Nephron (organoid): ENCODE measurements around the gene IL17C.
"Not testable (repeated sequence)": the region's sequence is repeated elsewhere in the genome, so short reads cannot be mapped to it uniquely, and the experiment has no call there.

Experiments used
- H3K27ac Mint-ChIP-seq, 3 experiments: 2 replicates each; pipeline ENCODE4 v1.8.0; 2020; ENCODE audit warnings: mixed read lengths in 3 of 3, mild to moderate bottlenecking in 2 of 3, moderate library complexity in 1 of 3
- H3K27me3 Mint-ChIP-seq: 2 replicates; pipeline ENCODE4 v1.8.0; 2021; ENCODE audit warnings: low read depth, mild to moderate bottlenecking, moderate library complexity, mixed read lengths
- H3K36me3 Mint-ChIP-seq: 2 replicates; pipeline ENCODE4 v1.8.0; 2020; ENCODE audit warnings: low read depth, mixed read lengths
- H3K4me1 Mint-ChIP-seq: 2 replicates; pipeline ENCODE4 v1.8.0; 2020; ENCODE audit warnings: mixed read lengths
- H3K4me3 Mint-ChIP-seq, 3 experiments: 2 replicates each; pipeline ENCODE4 v1.8.0; 2020; ENCODE audit warnings: mild to moderate bottlenecking in 3 of 3, mixed read lengths in 3 of 3, moderate library complexity in 2 of 3
- H3K9me3 Mint-ChIP-seq: 2 replicates; pipeline ENCODE4 v1.8.0; 2020; ENCODE audit warnings: mixed read lengths
- CTCF ChIP-seq, 3 experiments: fragments of 200-600 bp; sonication (generic); IDR thresholded peaks; one replicate each; pipeline ENCODE4 v1.5.0; 2021; ENCODE audit warnings: antibody characterized with exemption in 3 of 3; ENCODE audit not compliant: unreplicated experiment in 3 of 3

IL17C gene

DNA sequence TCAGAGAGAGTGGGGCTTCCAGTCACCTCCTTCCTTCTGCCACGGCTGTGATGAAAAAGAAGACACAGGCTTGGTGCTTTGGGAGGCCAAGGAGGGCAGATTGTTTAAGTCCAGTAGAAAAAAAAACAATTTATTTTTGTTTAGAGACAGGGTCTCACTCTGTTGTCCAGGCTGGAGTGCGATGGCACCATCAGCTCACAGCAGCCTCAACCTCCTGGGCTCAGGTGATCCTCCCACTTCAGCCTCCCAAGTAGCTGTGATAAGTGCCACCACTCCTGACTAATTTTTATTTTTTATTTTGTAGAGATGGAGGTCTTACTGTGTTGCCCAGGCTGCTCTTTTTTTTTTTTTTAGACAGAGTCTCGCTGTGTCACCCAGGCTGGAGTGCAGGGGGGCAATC, 27.2 kb downstream of the IL17C start:
- peaks cover 4% of the 10 kb centered on the region for H3K27me3 Mint-ChIP-seq

GRCh38 chr16:88667461-88667860, 29.1 kb downstream of the IL17C start:
- Mint-ChIP-seq H3K9me3 (no peaks in the 10 kb centered on the region), H3K27ac (no peak overlapping the region), H3K4me3 (peak overlapping the region in 1 of 3 experiments; percentile 16), H3K36me3 (peaks cover 4% of the 10 kb centered on the region), H3K27me3 (peaks cover 4% of the 10 kb centered on the region), H3K4me1 (peaks cover 15% of the 10 kb centered on the region)
- no peak for TF ChIP-seq CTCF (IDR thresholded peaks at IDR 0.05; ENCODE audit: unreplicated experiment in 3 of 3)

More for the DNA sequence above, 27.2 kb downstream of the IL17C start:
- Mint-ChIP-seq H3K36me3 (peaks cover 4% of the 10 kb centered on the region), H3K9me3 (no peaks in the 10 kb centered on the region), H3K4me1 (peaks cover 25% of the 10 kb centered on the region), H3K4me3 (peak overlapping the region; percentile 75 to 94 (median 89)), H3K27ac (no peak overlapping the region)
- TF ChIP-seq CTCF (IDR thresholded peaks at IDR 0.05; ENCODE audit: unreplicated experiment in 3 of 3) = no peak

- not testable (repeated sequence) for H3K9me3 Mint-ChIP-seq, H3K27me3 Mint-ChIP-seq, H3K4me3 Mint-ChIP-seq, H3K36me3 Mint-ChIP-seq, H3K27ac Mint-ChIP-seq
- peaks cover 23% of the 10 kb centered on the region for H3K4me1 Mint-ChIP-seq
These were observed 31.1 kb downstream of the IL17C start for GRCh38 chr16:88669493-88669892.

DNA sequence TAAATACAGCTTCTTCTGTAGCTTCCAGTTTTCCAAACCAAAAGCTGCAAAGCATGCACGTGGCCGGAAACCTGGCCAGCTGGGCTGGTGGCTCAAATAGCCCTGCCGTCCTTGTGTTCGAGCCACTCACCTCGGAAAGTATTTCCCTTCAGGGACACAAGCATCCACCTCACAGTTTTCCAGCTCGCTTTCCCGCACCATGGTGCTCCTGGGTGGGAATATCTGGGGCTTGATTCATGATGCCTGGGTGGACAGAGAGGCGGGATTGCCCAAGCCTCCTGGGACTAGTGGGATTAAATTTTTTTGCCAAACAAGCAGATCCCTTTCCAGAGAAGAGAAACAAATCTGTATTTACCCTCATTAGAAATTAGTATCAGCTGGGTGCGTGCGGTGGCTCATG, 31.6 kb downstream of the IL17C start:
- no peaks in the 10 kb centered on the region for H3K9me3 Mint-ChIP-seq

GRCh38 chr16:88671806-88672205, 33.4 kb downstream of the IL17C start:
- no peaks in the 10 kb centered on the region for H3K9me3 Mint-ChIP-seq
- H3K27me3 Mint-ChIP-seq = peaks cover 4% of the 10 kb centered on the region
- TF ChIP-seq CTCF (IDR thresholded peaks at IDR 0.05; ENCODE audit: unreplicated experiment in 3 of 3) = no peak
- no peak overlapping the region for H3K4me3 Mint-ChIP-seq
- H3K27ac Mint-ChIP-seq = no peak overlapping the region
- H3K36me3 Mint-ChIP-seq = peaks cover 4% of the 10 kb centered on the region
- peaks cover 21% of the 10 kb centered on the region for H3K4me1 Mint-ChIP-seq

More for the DNA sequence above, 31.6 kb downstream of the IL17C start:
- TF ChIP-seq CTCF (IDR thresholded peaks at IDR 0.05; ENCODE audit: unreplicated experiment in 3 of 3) = no peak
- Mint-ChIP-seq H3K27me3 (peaks cover 4% of the 10 kb centered on the region), H3K4me3 (no peak overlapping the region), H3K36me3 (peaks cover 4% of the 10 kb centered on the region), H3K27ac (no peak overlapping the region), H3K4me1 (peaks cover 23% of the 10 kb centered on the region)

GRCh38 chr16:88672776-88673175, 34.4 kb downstream of the IL17C start:
- peak in 2 of 3 experiments; percentile 16 to 23 for TF ChIP-seq CTCF (IDR thresholded peaks at IDR 0.05; ENCODE audit: unreplicated experiment in 3 of 3)

More at GRCh38 chr16:88672776-88673175, 34.4 kb downstream of the IL17C start:
- Mint-ChIP-seq H3K4me1 (peaks cover 13% of the 10 kb centered on the region), H3K27ac (no peak overlapping the region), H3K9me3 (no peaks in the 10 kb centered on the region), H3K36me3 (peaks cover 4% of the 10 kb centered on the region), H3K27me3 (peaks cover 4% of the 10 kb centered on the region), H3K4me3 (no peak overlapping the region)
